SK-N-SH treated with all-trans-retinoic acid at 6 μM for 48 hours (cell line): Measurements from ENCODE around the gene GPC5.
"Not testable (repeated sequence)": the region's sequence is repeated elsewhere in the genome, so short reads cannot be mapped to it uniquely, and the experiment has no call there.

Experiments used
- ATAC-seq: fragments of 200-7000 bp; cut with Tn5 transposase; 3 replicates; pipeline ENCODE4 v1.9.1; 2020; ENCODE audit warnings: mild to moderate bottlenecking, moderate library complexity
- ARNTL ChIP-seq: fragments of 450-650 bp; formaldehyde crosslinking; IDR thresholded peaks from 2 replicates; pipeline ENCODE4 v1.5.0; 2020; ENCODE audit warnings: low read depth, mild to moderate bottlenecking, moderate library complexity, borderline replicate concordance
- BACH2 ChIP-seq: fragments of 250-450 bp; sonication (Bioruptor Pico); IDR thresholded peaks from 2 replicates; pipeline ENCODE4 v1.9.0; 2021; ENCODE audit warnings: mild to moderate bottlenecking, borderline replicate concordance
- CSDC2 ChIP-seq: fragments of 250-450 bp; sonication (Bioruptor Pico); IDR thresholded peaks from 2 replicates; pipeline ENCODE4 v1.5.0; 2020; ENCODE audit warnings: mild to moderate bottlenecking, moderate library complexity
- GLIS3 ChIP-seq: fragments of 250-450 bp; sonication (Bioruptor Pico); IDR thresholded peaks from 2 replicates; pipeline ENCODE4 v1.5.0; 2020; ENCODE audit warnings: mild to moderate bottlenecking, moderate library complexity
- ISL1 ChIP-seq: fragments of 250-450 bp; sonication (Bioruptor Pico); IDR thresholded peaks from 2 replicates; pipeline ENCODE4 v2.1.2; 2022; ENCODE audit warnings: mild to moderate bottlenecking, moderate library complexity
- RARB ChIP-seq: fragments of 250-450 bp; sonication (Bioruptor Pico); IDR thresholded peaks from 2 replicates; pipeline ENCODE4 v1.8.0; 2021; ENCODE audit warnings: mild to moderate bottlenecking, moderate library complexity
- SNAI2 ChIP-seq: fragments of 250-450 bp; sonication (Bioruptor Pico); IDR thresholded peaks from 2 replicates; pipeline ENCODE4 v1.5.0; 2020; ENCODE audit warnings: mild to moderate bottlenecking, moderate library complexity
- TCF4 ChIP-seq: fragments of 250-450 bp; sonication (Bioruptor Pico); IDR thresholded peaks from 2 replicates; pipeline ENCODE4 v1.8.0; 2021; ENCODE audit warnings: mild to moderate bottlenecking, moderate library complexity, borderline replicate concordance
- TOX ChIP-seq: fragments of 250-450 bp; sonication (Bioruptor Pico); IDR thresholded peaks from 2 replicates; pipeline ENCODE4 v1.8.0; 2021; ENCODE audit warnings: mild to moderate bottlenecking, moderate library complexity, borderline replicate concordance
- ZC3H10 ChIP-seq: fragments of 250-450 bp; sonication (Bioruptor Pico); IDR thresholded peaks from 2 replicates; pipeline ENCODE4 v1.5.1; 2021; ENCODE audit warnings: mild to moderate bottlenecking, moderate library complexity
- ZFP3 ChIP-seq: fragments of 250-450 bp; sonication (Bioruptor Pico); IDR thresholded peaks from 2 replicates; pipeline ENCODE4 v1.5.0; 2020; ENCODE audit warnings: mild to moderate bottlenecking, moderate library complexity
- ZNF565 ChIP-seq: fragments of 450-650 bp; formaldehyde crosslinking; conservative IDR thresholded peaks from 2 replicates; pipeline ENCODE4 v1.5.0; 2020; ENCODE audit warnings: low read depth, mild to moderate bottlenecking, moderate library complexity
- TF ChIP-seq, protein P1 (sequence below): fragments of 250-450 bp; sonication (Bioruptor Pico); IDR thresholded peaks from 2 replicates; pipeline ENCODE4 v1.5.1; 2021; ENCODE audit warnings: mild to moderate bottlenecking, moderate library complexity
- TF ChIP-seq, protein P2 (sequence below): fragments of 250-450 bp; sonication (Bioruptor Pico); IDR thresholded peaks from 2 replicates; pipeline ENCODE4 v1.8.0; 2020; ENCODE audit warnings: mild to moderate bottlenecking, moderate library complexity, borderline replicate concordance
- TF ChIP-seq, protein P3 (sequence below): fragments of 250-450 bp; sonication (Bioruptor Pico); IDR thresholded peaks from 2 replicates; pipeline ENCODE4 v1.5.1; 2020; ENCODE audit warnings: low read depth, mild to moderate bottlenecking, moderate library complexity

The GPC5 gene

DNA sequence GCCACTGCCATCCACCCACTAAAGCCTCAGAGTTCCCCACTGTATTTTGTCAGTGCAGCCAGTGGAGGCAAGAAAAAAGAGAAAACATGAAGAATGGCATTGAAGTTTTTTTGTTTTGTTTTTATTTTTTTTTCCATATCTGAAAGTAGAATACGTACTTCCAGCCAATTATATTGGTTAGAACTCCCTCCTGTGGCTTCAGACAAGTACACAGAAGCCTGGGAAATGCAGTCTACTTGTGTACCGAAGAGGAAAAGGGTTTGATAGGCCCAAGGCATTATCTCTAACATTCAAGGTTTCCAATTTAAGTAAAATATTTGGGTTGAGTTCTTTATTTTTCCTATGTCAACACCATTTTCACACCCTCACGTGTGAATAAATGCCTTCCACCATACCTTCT lies 1131.9 kb downstream of the GPC5 start (continued):
- TF ChIP-seq SNAI2 (CRISPR knock-in tag) (no peak), GLIS3 (no peak), RARB (CRISPR knock-in tag) (no peak)
- TF ChIP-seq, protein P1, sequence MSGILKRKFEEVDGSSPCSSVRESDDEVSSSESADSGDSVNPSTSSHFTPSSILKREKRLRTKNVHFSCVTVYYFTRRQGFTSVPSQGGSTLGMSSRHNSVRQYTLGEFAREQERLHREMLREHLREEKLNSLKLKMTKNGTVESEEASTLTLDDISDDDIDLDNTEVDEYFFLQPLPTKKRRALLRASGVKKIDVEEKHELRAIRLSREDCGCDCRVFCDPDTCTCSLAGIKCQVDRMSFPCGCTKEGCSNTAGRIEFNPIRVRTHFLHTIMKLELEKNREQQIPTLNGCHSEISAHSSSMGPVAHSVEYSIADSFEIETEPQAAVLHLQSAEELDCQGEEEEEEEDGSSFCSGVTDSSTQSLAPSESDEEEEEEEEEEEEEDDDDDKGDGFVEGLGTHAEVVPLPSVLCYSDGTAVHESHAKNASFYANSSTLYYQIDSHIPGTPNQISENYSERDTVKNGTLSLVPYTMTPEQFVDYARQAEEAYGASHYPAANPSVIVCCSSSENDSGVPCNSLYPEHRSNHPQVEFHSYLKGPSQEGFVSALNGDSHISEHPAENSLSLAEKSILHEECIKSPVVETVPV (CRISPR knock-in tag): no peak

DNA sequence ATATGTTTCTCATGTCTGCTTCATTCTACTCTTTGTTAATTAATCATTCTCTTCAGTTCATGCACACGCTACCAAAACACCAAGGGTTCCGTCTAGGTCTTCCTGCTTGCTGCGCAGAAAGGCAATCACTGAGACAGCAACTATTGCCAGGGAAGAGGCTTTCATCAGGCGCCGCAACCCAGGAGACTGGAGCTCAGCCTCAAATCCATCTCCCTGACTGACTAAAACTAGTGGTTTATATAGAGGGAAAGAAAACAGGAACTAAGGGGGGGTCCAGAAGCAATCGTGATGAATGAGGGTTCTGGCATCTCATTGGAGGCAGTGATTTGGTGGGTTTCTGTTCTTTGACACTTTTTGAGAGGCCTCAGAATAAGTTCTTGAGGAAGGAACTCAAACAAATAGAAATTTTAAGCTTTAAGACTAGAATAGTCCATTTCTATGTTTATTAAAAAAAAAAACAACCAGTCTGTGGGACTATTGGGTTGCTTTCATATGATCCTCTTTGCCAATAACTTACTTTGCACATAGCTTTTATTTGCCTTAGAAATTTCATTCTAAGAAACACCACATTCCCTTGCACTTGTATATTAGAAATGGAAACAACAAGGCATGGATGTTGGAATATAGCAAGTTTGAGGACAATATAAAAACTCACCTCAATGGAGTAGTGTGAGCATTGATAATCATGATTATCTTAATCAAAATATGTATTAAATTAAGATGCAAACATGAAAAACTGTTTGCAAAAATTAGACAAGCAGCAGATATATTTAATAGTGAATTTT lies 1137.0 kb downstream of the GPC5 start:
- no peak for ATAC-seq
- TF ChIP-seq RARB (CRISPR knock-in tag): no peak
- TF ChIP-seq, protein P1 (CRISPR knock-in tag): no peak
- TF ChIP-seq ZNF565: no peak
- no peak for TF ChIP-seq ISL1 (CRISPR knock-in tag)
- TF ChIP-seq, protein P2, sequence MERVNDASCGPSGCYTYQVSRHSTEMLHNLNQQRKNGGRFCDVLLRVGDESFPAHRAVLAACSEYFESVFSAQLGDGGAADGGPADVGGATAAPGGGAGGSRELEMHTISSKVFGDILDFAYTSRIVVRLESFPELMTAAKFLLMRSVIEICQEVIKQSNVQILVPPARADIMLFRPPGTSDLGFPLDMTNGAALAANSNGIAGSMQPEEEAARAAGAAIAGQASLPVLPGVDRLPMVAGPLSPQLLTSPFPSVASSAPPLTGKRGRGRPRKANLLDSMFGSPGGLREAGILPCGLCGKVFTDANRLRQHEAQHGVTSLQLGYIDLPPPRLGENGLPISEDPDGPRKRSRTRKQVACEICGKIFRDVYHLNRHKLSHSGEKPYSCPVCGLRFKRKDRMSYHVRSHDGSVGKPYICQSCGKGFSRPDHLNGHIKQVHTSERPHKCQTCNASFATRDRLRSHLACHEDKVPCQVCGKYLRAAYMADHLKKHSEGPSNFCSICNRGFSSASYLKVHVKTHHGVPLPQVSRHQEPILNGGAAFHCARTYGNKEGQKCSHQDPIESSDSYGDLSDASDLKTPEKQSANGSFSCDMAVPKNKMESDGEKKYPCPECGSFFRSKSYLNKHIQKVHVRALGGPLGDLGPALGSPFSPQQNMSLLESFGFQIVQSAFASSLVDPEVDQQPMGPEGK (CRISPR knock-in tag): no peak
- no peak for TF ChIP-seq ARNTL

DNA sequence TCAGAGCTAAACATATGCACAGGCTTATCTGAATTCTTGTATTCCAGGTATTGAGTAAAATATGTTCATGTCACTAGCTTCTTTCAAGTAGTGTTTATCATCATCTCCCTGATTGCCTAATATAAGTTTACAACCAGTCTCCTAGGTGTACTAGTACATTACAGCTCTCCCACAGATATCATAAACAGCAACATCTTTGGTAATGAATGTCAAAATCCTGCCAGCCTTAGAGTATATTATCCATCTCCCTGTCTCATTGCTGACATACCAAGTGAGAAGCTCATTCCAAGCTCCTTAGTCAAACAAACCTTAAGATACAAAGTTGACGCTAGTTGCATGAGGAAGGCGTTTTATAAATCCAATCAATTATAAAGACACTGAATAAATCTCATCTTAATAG lies 1139.0 kb downstream of the GPC5 start:
- TF ChIP-seq GLIS3 (no peak), ISL1 (CRISPR knock-in tag) (peak; percentile 64)
- TF ChIP-seq, all 23 proteins: peak for 1
- no peak; the same call in 2 of the 3 replicates for ATAC-seq

DNA sequence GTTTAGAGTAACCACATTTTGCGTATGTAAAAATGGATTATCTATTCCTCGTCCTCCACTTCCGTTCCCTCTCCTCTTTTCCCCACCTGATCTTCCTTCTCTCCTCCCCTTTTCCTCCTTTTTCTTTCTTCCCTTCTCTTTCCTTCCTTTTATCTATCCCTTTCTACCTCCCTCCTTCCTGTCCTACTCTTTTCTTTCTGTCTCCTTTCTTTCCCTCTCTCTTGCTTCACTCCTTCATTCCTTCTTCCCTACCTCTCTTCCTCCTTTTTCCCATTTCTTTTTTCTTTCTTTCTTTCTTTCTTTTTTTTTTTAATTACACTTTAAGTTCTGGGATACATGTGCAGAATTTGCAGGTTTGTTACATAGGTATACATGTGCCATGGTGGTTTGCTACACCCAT lies 1139.7 kb downstream of the GPC5 start:
- no peak for TF ChIP-seq CSDC2 (CRISPR knock-in tag)
- TF ChIP-seq ZFP3 (CRISPR knock-in tag): no peak
- TF ChIP-seq ARNTL: no peak
- no peak for TF ChIP-seq TOX (CRISPR knock-in tag)
- ATAC-seq: no peak

DNA sequence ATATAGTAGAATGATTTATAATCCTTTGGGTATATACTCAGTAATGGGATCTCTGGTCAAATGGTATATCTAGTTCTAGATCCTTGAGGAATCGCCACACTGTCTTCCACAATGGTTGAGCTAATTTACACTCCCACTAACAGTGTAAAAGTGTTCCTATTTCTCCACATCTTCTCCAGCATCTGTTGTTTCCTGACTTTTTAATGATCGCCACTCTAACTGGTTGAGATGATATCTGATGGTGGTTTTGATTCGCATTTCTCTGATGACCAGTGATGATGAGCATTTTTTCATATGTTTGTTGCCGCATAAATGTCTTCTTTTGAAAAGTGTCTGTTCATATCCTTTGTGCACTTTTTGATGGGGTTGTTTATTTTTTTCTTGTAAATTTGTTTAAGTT lies 1140.7 kb downstream of the GPC5 start:
- ATAC-seq: not testable (repeated sequence)

DNA sequence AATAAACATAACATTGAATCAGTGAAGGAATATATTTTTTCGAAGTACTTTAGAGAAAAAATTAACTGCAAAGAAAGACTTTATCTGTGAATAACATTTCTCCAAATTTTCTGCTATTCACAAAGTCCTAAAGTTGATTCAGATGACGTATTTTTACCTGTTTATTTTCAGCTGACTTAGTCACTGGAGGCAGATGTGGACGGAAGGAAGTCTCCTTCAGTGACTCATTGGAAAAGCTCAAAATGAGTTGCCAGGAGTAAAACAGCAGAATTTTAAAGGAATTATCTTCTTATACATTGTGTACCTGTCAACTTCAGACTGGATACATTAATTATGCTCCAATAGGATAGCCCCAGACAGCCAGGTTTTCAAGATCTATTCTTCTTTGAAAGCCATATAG lies 1148.8 kb downstream of the GPC5 start:
- TF ChIP-seq, protein P2 (CRISPR knock-in tag): no peak
- TF ChIP-seq GLIS3: no peak
- no peak for TF ChIP-seq TCF4 (CRISPR knock-in tag)
- no peak for TF ChIP-seq ZC3H10 (CRISPR knock-in tag)
- TF ChIP-seq ZFP3 (CRISPR knock-in tag): no peak
- no peak for TF ChIP-seq ZNF565
- TF ChIP-seq, protein P3, sequence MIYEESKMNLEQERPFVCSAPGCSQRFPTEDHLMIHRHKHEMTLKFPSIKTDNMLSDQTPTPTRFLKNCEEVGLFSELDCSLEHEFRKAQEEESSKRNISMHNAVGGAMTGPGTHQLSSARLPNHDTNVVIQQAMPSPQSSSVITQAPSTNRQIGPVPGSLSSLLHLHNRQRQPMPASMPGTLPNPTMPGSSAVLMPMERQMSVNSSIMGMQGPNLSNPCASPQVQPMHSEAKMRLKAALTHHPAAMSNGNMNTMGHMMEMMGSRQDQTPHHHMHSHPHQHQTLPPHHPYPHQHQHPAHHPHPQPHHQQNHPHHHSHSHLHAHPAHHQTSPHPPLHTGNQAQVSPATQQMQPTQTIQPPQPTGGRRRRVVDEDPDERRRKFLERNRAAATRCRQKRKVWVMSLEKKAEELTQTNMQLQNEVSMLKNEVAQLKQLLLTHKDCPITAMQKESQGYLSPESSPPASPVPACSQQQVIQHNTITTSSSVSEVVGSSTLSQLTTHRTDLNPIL (CRISPR knock-in tag): no peak
- TF ChIP-seq, protein P1 (CRISPR knock-in tag): no peak
- TF ChIP-seq CSDC2 (CRISPR knock-in tag): no peak
- no peak for TF ChIP-seq SNAI2 (CRISPR knock-in tag)
- TF ChIP-seq BACH2 (CRISPR knock-in tag): no peak
- no peak for ATAC-seq
